Activated T-cell treated with anti-CD3 and anti-CD28 coated beads, Interleukin-2, amount 50 U/mL, for 1 hour (primary cell): Measurements from ENCODE around the gene FCSK.

Experiments used
- DNase-seq: peaks from one replicate; pipeline ENCODE4 v3.0.0-alpha.2; 2020

FCSK gene

GRCh38 chr16:70457446-70458166 lies 3.2 kb downstream of the FCSK start:
- no peak for DNase-seq

- DNase-seq = no peak
Measured at GRCh38 chr16:70460737-70461261, 6.4 kb downstream of the FCSK start.

GRCh38 chr16:70463235-70463634 lies 8.8 kb downstream of the FCSK start:
- no peak for DNase-seq

- no peak for DNase-seq
Measured at GRCh38 chr16:70465999-70466804, 11.8 kb downstream of the FCSK start.

- no peak for DNase-seq
Measured at GRCh38 chr16:70466805-70467076, 12.3 kb downstream of the FCSK start.

- DNase-seq = no peak
Measured at GRCh38 chr16:70467113-70467512, 12.7 kb downstream of the FCSK start.

- no peak for DNase-seq
Measured at GRCh38 chr16:70467608-70468007, 13.2 kb downstream of the FCSK start.

GRCh38 chr16:70468776-70469525 lies 14.6 kb downstream of the FCSK start:
- no peak for DNase-seq

GRCh38 chr16:70470141-70470926 lies 15.9 kb downstream of the FCSK start:
- no peak for DNase-seq

GRCh38 chr16:70470927-70471341 lies 16.5 kb downstream of the FCSK start:
- DNase-seq = no peak

- DNase-seq = no peak
Measured at GRCh38 chr16:70472786-70473433, 18.5 kb downstream of the FCSK start.

- no peak for DNase-seq
Measured at GRCh38 chr16:70473446-70474319, 19.3 kb downstream of the FCSK start.

GRCh38 chr16:70474320-70475053 lies 20.1 kb downstream of the FCSK start:
- no peak for DNase-seq

- DNase-seq = no peak
Measured at GRCh38 chr16:70475054-70475871, 20.9 kb downstream of the FCSK start.

- DNase-seq = no peak
Measured at GRCh38 chr16:70476272-70477020, 22.1 kb downstream of the FCSK start.

- DNase-seq = no peak
Measured at GRCh38 chr16:70478169-70478568, 23.8 kb downstream of the FCSK start.

- DNase-seq = no peak
Measured at GRCh38 chr16:70478912-70479341, 24.5 kb downstream of the FCSK start.
